ENCODE data around the gene UBALD1. TPM values are rescaled to one million over a fixed set of nuclear protein-coding genes. Genes with fewer than 3 reads are reported as not detected.

The UBALD1 gene
- total RNA-seq, 6 experiments from 2014 or later, result 23.5 to 33.2 (median 27.9) TPM

DNA sequence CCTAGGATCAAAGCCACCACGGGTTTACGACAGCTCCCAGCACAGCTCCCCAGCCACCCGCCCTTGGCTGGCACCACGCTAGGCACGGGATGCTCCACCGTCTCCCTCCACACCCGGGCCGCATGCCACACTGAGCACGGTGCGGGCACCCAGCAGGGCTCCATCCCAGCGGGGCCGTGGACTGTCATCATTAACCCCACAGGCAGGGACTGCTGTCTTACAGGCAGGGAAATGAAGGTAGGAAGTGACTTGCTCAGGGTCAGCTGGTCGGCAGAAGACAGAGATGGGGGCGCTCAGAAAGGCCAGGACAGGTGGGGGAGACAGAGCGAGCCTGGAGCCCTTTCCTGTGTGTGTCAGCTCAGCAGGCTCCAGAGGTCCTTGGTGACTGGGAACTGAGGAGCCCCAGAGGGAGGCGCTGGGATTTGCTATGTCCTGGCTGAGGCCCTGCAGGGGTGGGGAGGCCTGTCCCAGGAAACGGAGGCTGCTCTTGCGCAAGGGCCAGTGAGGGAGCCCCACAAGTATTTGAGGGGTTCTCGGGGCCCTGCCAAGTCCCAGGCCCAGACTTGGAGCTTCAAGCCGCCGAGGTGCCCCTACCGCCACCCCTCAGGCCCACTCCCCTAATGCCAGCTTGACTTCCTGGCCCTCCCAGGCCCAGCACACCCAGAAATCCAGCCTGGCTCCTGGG is 3.2 kb downstream of the UBALD1 start:
- Mint-ChIP-seq H3K27me3 (ENCODE audit: insufficient read depth) (peaks cover 1% of the 10 kb centered on the region; the same call in 1 of the 2 replicates), H3K4me1 (ENCODE audit: low read depth) (peaks cover 25% of the 10 kb centered on the region), H3K9me3 (no peaks in the 10 kb centered on the region), H3K27ac (peak overlapping the region; percentile 38; the same call in 1 of the 2 replicates), H3K4me3 (no peak overlapping the region), H3K36me3 (ENCODE audit: low read depth) (no peaks in the 10 kb centered on the region)
- TF ChIP-seq, protein P1, sequence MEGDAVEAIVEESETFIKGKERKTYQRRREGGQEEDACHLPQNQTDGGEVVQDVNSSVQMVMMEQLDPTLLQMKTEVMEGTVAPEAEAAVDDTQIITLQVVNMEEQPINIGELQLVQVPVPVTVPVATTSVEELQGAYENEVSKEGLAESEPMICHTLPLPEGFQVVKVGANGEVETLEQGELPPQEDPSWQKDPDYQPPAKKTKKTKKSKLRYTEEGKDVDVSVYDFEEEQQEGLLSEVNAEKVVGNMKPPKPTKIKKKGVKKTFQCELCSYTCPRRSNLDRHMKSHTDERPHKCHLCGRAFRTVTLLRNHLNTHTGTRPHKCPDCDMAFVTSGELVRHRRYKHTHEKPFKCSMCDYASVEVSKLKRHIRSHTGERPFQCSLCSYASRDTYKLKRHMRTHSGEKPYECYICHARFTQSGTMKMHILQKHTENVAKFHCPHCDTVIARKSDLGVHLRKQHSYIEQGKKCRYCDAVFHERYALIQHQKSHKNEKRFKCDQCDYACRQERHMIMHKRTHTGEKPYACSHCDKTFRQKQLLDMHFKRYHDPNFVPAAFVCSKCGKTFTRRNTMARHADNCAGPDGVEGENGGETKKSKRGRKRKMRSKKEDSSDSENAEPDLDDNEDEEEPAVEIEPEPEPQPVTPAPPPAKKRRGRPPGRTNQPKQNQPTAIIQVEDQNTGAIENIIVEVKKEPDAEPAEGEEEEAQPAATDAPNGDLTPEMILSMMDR (IDR thresholded peaks at IDR 0.05), result no peak
- no peak for DNase-seq

DNA sequence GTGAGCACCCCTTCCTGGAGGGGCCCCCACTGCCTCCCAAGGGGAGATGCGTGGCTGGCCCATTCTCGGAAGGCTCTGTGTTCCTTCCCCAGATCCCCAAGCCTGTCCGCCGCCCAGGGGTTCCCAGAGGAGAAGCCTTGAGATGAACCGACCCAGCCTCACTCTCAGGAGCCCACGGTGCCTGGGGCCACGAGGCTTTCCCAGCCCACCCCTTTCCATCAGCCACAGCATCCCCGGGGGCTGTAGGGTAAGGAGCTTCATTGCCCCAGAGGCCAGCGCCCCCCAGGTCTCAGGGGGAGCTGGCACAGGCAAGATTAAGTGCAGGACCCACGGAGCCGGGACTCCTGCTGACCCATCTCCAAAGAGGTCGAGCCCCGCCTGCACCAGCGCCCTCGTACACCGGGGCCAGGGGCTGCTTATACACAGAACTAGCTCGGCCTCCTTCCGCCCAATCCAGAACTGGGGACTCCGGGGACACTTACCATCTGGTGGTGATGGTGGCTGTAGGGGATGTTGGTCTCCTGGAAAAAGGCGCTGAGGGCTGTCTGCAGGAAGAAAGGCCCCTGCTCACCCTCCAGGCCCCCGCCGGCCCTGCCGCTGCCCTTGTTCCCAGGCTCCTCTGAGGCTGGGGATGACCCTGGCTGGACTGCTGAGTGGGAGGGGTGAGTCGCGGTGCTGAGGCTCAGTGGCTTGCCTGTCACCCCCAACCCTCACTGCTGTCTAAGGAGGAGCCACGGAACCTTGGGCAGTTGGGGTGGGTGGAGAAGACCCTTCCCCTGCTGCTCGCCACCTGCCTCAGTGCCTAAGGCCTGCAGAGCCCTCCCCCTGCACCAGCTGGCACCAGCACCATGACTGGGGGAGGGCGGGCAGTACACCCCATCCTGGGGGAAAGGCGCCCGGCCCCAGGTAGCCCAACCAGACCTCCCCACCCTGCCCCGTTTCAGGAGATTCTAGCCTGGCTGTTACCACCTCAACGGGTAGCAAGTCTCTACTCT is 4.4 kb downstream of the UBALD1 start:
- Mint-ChIP-seq H3K9me3 (no peaks in the 10 kb centered on the region), H3K27ac (no peak overlapping the region), H3K4me3 (no peak overlapping the region), H3K27me3 (ENCODE audit: insufficient read depth) (peaks cover 1% of the 10 kb centered on the region; the same call in 1 of the 2 replicates), H3K36me3 (ENCODE audit: low read depth) (no peaks in the 10 kb centered on the region), H3K4me1 (ENCODE audit: low read depth) (peaks cover 17% of the 10 kb centered on the region)
- TF ChIP-seq, protein P1 (IDR thresholded peaks at IDR 0.05), result no peak
- no peak for DNase-seq

DNA sequence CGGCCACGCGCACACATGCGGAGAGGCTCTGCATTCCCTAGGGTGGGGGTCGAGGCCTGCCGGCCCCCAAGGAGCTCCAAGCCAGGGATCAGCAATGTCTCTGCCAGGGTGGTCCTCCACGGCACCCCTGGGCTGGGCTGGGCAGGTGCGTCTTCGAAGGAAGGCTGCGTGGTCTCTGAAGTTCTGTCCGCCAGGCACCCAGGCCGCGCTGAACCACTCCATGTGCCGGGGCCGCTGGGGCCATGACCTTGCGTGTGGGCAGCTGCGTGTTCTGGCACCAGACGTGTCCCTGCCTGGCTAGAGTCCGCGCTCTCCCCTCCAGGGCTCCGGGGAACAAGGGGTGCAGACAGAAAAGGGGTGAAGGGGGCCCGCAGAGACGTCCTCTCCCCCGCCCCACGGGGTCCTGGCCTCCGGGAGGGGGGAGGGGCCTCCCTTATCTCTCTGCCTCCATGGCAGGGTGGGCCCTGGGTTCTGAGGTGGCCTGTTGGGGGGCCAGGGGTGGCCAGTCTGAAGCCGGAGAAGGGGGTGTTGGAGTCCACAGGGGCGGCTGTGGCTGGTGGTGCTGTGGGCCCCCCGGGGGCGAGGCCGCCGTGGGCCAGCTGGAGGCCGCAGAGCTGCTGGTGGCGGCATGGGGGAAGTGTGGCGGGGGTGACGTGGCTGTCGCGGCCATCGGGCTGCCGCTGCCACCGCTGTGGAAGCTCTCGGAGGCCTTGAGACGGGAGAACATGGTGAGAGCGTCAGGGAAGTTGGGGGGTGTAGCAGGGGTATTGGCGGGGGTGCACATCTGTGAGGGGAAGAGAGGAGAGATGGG is 5.3 kb downstream of the UBALD1 start:
- Mint-ChIP-seq H3K27me3 (ENCODE audit: insufficient read depth) (peaks cover 1% of the 10 kb centered on the region; the same call in 1 of the 2 replicates), H3K36me3 (ENCODE audit: low read depth) (no peaks in the 10 kb centered on the region), H3K4me1 (ENCODE audit: low read depth) (peaks cover 17% of the 10 kb centered on the region), H3K4me3 (no peak overlapping the region), H3K9me3 (no peaks in the 10 kb centered on the region), H3K27ac (no peak overlapping the region)
- DNase-seq, result no peak
- TF ChIP-seq, protein P1 (IDR thresholded peaks at IDR 0.05), result no peak

DNA sequence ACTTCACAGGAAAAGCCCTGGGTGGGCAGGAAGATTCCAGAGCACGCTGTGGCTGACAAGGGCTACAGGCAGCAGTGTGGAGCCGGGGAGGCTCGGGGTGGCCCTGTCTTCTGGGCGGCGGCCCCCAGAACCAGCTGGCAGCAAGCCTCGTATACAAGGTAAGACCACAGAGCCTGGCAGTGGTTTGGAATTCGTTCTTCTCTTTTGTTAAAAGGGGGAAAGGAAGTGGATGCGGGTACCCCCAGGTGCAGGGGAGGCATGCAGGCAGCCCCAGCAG is 6.0 kb downstream of the UBALD1 start:
- Mint-ChIP-seq H3K4me3 (no peak overlapping the region), H3K27me3 (ENCODE audit: insufficient read depth) (peaks cover 2% of the 10 kb centered on the region; the same call in 1 of the 2 replicates), H3K9me3 (no peaks in the 10 kb centered on the region), H3K4me1 (ENCODE audit: low read depth) (peaks cover 17% of the 10 kb centered on the region), H3K36me3 (ENCODE audit: low read depth) (no peaks in the 10 kb centered on the region), H3K27ac (no peak overlapping the region)
- TF ChIP-seq, protein P1 (IDR thresholded peaks at IDR 0.05), result no peak
- no peak for DNase-seq
